Keratinocyte (primary cell): ENCODE measurements around the gene ERF. TPM values are rescaled to one million over a fixed set of nuclear protein-coding genes. Genes with fewer than 3 reads are reported as not detected.

ENCODE experiments used
- DNase-seq: peaks from one replicate; pipeline ENCODE4 v3.0.0-alpha.2; 2011; ENCODE audit warnings: low read depth, missing footprints, low spot score
- FAIRE-seq: peaks from 2 replicates; lab custom pipeline; 2011; peaks lifted over from hg19 to GRCh38; lab: Jason Lieb, UNC
- H2AFZ ChIP-seq: 2 replicates; pipeline ENCODE4 v1.6.0; 2012; ENCODE audit warnings: low read length, control low read depth, inconsistent platforms; ENCODE audit not compliant: control insufficient read depth
- H3K27ac ChIP-seq: 2 replicates; pipeline ENCODE4 v1.5.1; 2011; ENCODE audit warnings: low read length; ENCODE audit not compliant: control insufficient read depth, insufficient read depth
- H3K27me3 ChIP-seq: 3 replicates; pipeline ENCODE4 v1.6.0; 2011; ENCODE audit warnings: low read length; ENCODE audit not compliant: control insufficient read depth, insufficient read depth; ENCODE audit errors: extremely low read depth
- H3K36me3 ChIP-seq, 2 experiments: 2 replicates in 1 of 2; 3 replicates in 1 of 2; pipeline ENCODE4 v1.5.1; 2011; ENCODE audit warnings: low read length in 2 of 2, mild to moderate bottlenecking in 1 of 2; ENCODE audit not compliant: control insufficient read depth in 2 of 2, insufficient read depth in 2 of 2; ENCODE audit errors: extremely low read depth in 1 of 2
- H3K4me1 ChIP-seq: 3 replicates; pipeline ENCODE4 v1.5.1; 2011; ENCODE audit warnings: low read length; ENCODE audit not compliant: control insufficient read depth, insufficient read depth; ENCODE audit errors: extremely low read depth
- H3K4me2 ChIP-seq: 3 replicates; pipeline ENCODE4 v1.6.0; 2011; ENCODE audit warnings: low read depth, low read length; ENCODE audit not compliant: control insufficient read depth, insufficient read depth; ENCODE audit errors: extremely low read depth
- H3K4me3 ChIP-seq, 3 experiments: fragments of 200-600 bp in 1 of 3; sonication (generic) in 1 of 3; 2 replicates in 2 of 3; 3 replicates in 1 of 3; pipeline ENCODE4 v1.5.1; 2011 to 2016; ENCODE audit warnings: low read length in 3 of 3, mild to moderate bottlenecking in 3 of 3, control low read depth in 2 of 3, inconsistent platforms in 1 of 3, low read depth in 1 of 3, mixed read lengths in 1 of 3, mixed run types in 1 of 3, moderate library complexity in 1 of 3; ENCODE audit not compliant: control insufficient read depth in 2 of 3, insufficient read depth in 2 of 3; ENCODE audit errors: extremely low read depth in 1 of 3
- H3K79me2 ChIP-seq: 2 replicates; pipeline ENCODE4 v1.6.0; 2012; ENCODE audit warnings: low read length; ENCODE audit not compliant: control insufficient read depth, insufficient read depth
- H3K9ac ChIP-seq: 3 replicates; pipeline ENCODE4 v1.6.0; 2011; ENCODE audit warnings: low read length; ENCODE audit not compliant: control insufficient read depth, insufficient read depth; ENCODE audit errors: extremely low read depth
- H3K9me1 ChIP-seq: 3 replicates; pipeline ENCODE4 v1.6.0; 2011; ENCODE audit warnings: low read length; ENCODE audit not compliant: control insufficient read depth, insufficient read depth; ENCODE audit errors: extremely low read depth
- H3K9me3 ChIP-seq: 2 replicates; pipeline ENCODE4 v1.5.1; 2012; ENCODE audit warnings: low read depth, low read length; ENCODE audit not compliant: control insufficient read depth
- H4K20me1 ChIP-seq: 3 replicates; pipeline ENCODE4 v1.6.0; 2011; ENCODE audit warnings: low read length; ENCODE audit not compliant: control insufficient read depth, insufficient read depth; ENCODE audit errors: extremely low read depth
- CTCF ChIP-seq, 3 experiments: IDR thresholded peaks in 1 of 3; conservative IDR thresholded peaks in 1 of 3; optimal IDR thresholded peaks in 1 of 3; 2 replicates in 2 of 3; 3 replicates in 1 of 3; pipeline versions ENCODE3 to v1.5.1; 2011; ENCODE audit warnings: low read length in 3 of 3, mild to moderate bottlenecking in 3 of 3, moderate library complexity in 2 of 3, control low read depth in 1 of 3, inconsistent platforms in 1 of 3; ENCODE audit not compliant: insufficient read depth in 2 of 3; ENCODE audit errors: extremely low read depth in 1 of 3
- EZH2 ChIP-seq: IDR thresholded peaks from one replicate; pipeline ENCODE4 v1.6.1; 2012; ENCODE audit warnings: inconsistent platforms, mild to moderate bottlenecking, low read length, moderate library complexity
- dilution Hi-C: fragments of 300-500 bp; cut with MboI; formaldehyde crosslinking; loops from one replicate; pipeline ENCODE4 v1.7.0; 2020; ENCODE audit warnings: low sequenced_read_pairs; ENCODE audit not compliant: extremely low pct_ligation_motif_present
- polyA plus RNA-seq, 5 experiments: library from polyadenylated mRNA; depleted of rRNA in 3 of 5; stranded (reverse) in 3 of 5; stranded (forward) in 1 of 5; unstranded in 1 of 5; fragments of >200 nt; gene quantifications; 1 replicate in 1 of 5; 2 replicates in 3 of 5; 3 replicates in 1 of 5; pipeline versions ENCODE4 v1.2.1 to v1.2.3, GENCODE V29; 2011 to 2012; ENCODE audit warnings: missing spikeins in 2 of 5, low read depth in 1 of 5, low replicate concordance in 1 of 5

The ERF gene
- polyA plus RNA-seq, 1 donor (not counting 4 experiments of a cell fraction or from before 2014, with no cell fraction given) = 83.5 TPM

DNA sequence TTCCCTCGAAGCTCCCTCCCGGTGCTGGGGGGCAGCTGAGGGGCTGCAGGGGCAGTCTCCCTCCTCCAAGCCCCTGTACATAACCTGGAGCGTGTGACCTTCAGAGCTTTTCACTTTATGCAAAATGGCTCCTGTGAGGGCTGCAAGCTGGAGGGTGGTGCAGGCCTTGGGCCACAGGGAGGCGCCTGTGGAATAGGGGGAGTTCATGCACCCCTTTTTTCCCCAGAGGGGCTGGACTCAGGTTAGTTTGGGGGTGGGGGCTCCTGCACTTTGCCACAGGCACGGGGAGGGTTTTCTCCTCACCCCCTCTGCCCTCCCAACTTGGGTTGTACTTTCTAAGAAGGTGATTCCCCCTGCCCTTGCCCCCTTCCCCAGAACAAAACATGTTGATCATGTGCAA is 40.4 kb upstream of the ERF start:
- peaks cover 11% of the 10 kb centered on the region for H3K4me1 ChIP-seq
- no peak for DNase-seq
- no peaks in the 10 kb centered on the region for H3K27me3 ChIP-seq
- H4K20me1 ChIP-seq = no peaks in the 10 kb centered on the region
- H3K9me3 ChIP-seq = no peaks in the 10 kb centered on the region
- no peak overlapping the region for H3K9ac ChIP-seq
- dilution Hi-C loops = no loop called here
- no peak overlapping the region for H3K27ac ChIP-seq
- H3K36me3 ChIP-seq = peaks cover 43 to 52% of the 10 kb centered on the region in 2 experiments
- no peaks in the 10 kb centered on the region for H3K79me2 ChIP-seq
- TF ChIP-seq EZH2 = no peak
- TF ChIP-seq CTCF (optimal IDR thresholded peaks at IDR 0.05 in 1 of 3, IDR thresholded peaks at IDR 0.05 in 1 of 3, conservative IDR thresholded peaks at IDR 0.05 in 1 of 3; ENCODE audit: extremely low read depth in 1 of 3, insufficient read depth in 2 of 3, low read length in 3 of 3) = no peak
- H3K9me1 ChIP-seq = no peaks in the 10 kb centered on the region
- no peak for FAIRE-seq
- H3K4me2 ChIP-seq = no peak overlapping the region
- no peak overlapping the region for H3K4me3 ChIP-seq
- H2AFZ ChIP-seq = no peak overlapping the region

DNA sequence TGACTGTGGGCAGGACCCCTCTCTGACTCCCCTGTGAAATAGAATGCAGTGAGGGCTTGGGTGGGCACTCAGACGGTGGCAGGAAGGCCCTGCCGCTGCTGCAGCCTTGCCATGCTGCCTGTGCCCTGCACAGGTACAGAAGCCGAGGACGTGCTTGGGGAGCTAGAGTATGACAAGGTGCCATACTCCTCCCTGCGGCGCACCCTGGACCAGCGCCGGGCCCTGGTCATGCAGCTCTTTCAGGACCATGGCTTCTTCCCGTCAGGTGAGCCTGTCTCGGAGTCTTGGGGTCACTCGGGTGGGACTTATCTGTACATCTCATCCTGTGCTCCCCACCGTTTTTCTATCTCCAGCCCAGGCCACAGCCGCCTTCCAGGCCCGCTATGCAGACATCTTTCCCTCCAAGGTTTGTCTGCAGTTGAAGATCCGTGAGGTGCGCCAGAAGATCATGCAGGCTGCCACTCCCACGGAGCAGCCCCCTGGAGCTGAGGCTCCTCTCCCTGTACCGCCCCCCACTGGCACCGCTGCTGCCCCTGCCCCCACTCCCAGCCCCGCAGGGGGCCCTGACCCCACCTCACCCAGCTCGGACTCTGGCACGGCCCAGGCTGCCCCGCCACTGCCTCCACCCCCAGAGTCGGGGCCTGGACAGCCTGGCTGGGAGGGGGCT is 39.7 kb upstream of the ERF start:
- H3K9me1 ChIP-seq = no peaks in the 10 kb centered on the region
- no peaks in the 10 kb centered on the region for H3K79me2 ChIP-seq
- no peak overlapping the region for H3K4me2 ChIP-seq
- no peak overlapping the region for H3K9ac ChIP-seq
- TF ChIP-seq EZH2 (no peak), CTCF (optimal IDR thresholded peaks at IDR 0.05 in 1 of 3, IDR thresholded peaks at IDR 0.05 in 1 of 3, conservative IDR thresholded peaks at IDR 0.05 in 1 of 3; ENCODE audit: extremely low read depth in 1 of 3, insufficient read depth in 2 of 3, low read length in 3 of 3) (no peak)
- H3K4me3 ChIP-seq = no peak overlapping the region
- FAIRE-seq (no peak), DNase-seq (no peak)
- H3K36me3 ChIP-seq = peaks cover 48 to 57% of the 10 kb centered on the region in 2 experiments
- H4K20me1 ChIP-seq = no peaks in the 10 kb centered on the region
- H3K27me3 ChIP-seq = no peaks in the 10 kb centered on the region
- no peak overlapping the region for H2AFZ ChIP-seq
- no peak overlapping the region for H3K27ac ChIP-seq
- dilution Hi-C loops = no loop called here
- H3K9me3 ChIP-seq = no peaks in the 10 kb centered on the region
- H3K4me1 ChIP-seq = peaks cover 11% of the 10 kb centered on the region
